H9 (cell line): Measurements from ENCODE around the gene MACIR. TPM values are rescaled to one million over a fixed set of nuclear protein-coding genes. Genes with fewer than 3 reads are reported as not detected.

Experiments used
- DNase-seq: peaks from one replicate; pipeline ENCODE4 v3.0.0-alpha.2; 2017
- H2AFZ ChIP-seq: one replicate; pipeline ENCODE4 v1.6.1; 2013; ENCODE audit warnings: mild to moderate bottlenecking, low read length, control low read depth, moderate library complexity
- H2AK5ac ChIP-seq: 2 replicates; pipeline ENCODE4 v1.6.1; 2013; ENCODE audit warnings: low read length, control low read depth, mixed read lengths; ENCODE audit not compliant: insufficient read length
- H2BK120ac ChIP-seq: one replicate; pipeline ENCODE4 v1.6.1; 2013; ENCODE audit warnings: low read depth, mild to moderate bottlenecking, low read length, control low read depth, inconsistent platforms; ENCODE audit not compliant: poor library complexity, severe bottlenecking
- H2BK12ac ChIP-seq: 2 replicates; pipeline ENCODE4 v1.6.1; 2013; ENCODE audit warnings: low read length, control low read depth, mixed read lengths, low read depth; ENCODE audit not compliant: insufficient read length
- H2BK15ac ChIP-seq: 2 replicates; pipeline ENCODE4 v1.6.1; 2013; ENCODE audit warnings: low read depth, low read length, control low read depth
- H2BK20ac ChIP-seq: one replicate; pipeline ENCODE4 v1.6.1; 2013; ENCODE audit warnings: low read depth, mild to moderate bottlenecking, low read length, control low read depth, inconsistent platforms; ENCODE audit not compliant: poor library complexity, severe bottlenecking
- H2BK5ac ChIP-seq: 2 replicates; pipeline ENCODE4 v1.6.1; 2013; ENCODE audit warnings: low read length, control low read depth, mixed read lengths; ENCODE audit not compliant: insufficient read length
- H3K14ac ChIP-seq: 2 replicates; pipeline ENCODE4 v1.6.1; 2013; ENCODE audit warnings: low read length, control low read depth; ENCODE audit not compliant: insufficient read depth
- H3K18ac ChIP-seq: 2 replicates; pipeline ENCODE4 v1.6.1; 2013; ENCODE audit warnings: low read depth, mild to moderate bottlenecking, mixed read lengths, low read length, control low read depth; ENCODE audit not compliant: insufficient read length
- H3K23ac ChIP-seq: 2 replicates; pipeline ENCODE4 v1.6.1; 2013; ENCODE audit warnings: low read length, control low read depth, mixed read lengths, low read depth; ENCODE audit not compliant: insufficient read length
- H3K23me2 ChIP-seq: 2 replicates; pipeline ENCODE4 v1.6.1; 2013; ENCODE audit warnings: low read depth, mild to moderate bottlenecking, mixed read lengths, low read length, control low read depth; ENCODE audit not compliant: insufficient read length, poor library complexity, severe bottlenecking
- H3K27ac ChIP-seq: 2 replicates; pipeline ENCODE4 v1.5.1; 2013; ENCODE audit warnings: low read length, control low read depth, mixed read lengths, low read depth; ENCODE audit not compliant: insufficient read length
- H3K27me3 ChIP-seq: 2 replicates; pipeline ENCODE4 v1.6.1; 2013; ENCODE audit warnings: low read length, control low read depth, inconsistent platforms; ENCODE audit not compliant: insufficient read depth
- H3K4ac ChIP-seq: 2 replicates; pipeline ENCODE4 v1.6.1; 2013; ENCODE audit warnings: low read depth, mild to moderate bottlenecking, control low read depth, inconsistent platforms, low read length, moderate library complexity
- H3K4me1 ChIP-seq: 2 replicates; pipeline ENCODE4 v1.6.1; 2013; ENCODE audit warnings: low read length, control low read depth, inconsistent platforms; ENCODE audit not compliant: insufficient read depth
- H3K4me2 ChIP-seq: 2 replicates; pipeline ENCODE4 v1.6.1; 2013; ENCODE audit warnings: low read length, control low read depth, mixed read lengths; ENCODE audit not compliant: insufficient read length, insufficient read depth
- H3K56ac ChIP-seq: 2 replicates; pipeline ENCODE4 v1.6.1; 2013; ENCODE audit warnings: low read depth, mild to moderate bottlenecking, mixed read lengths, low read length, control low read depth; ENCODE audit not compliant: insufficient read length
- H3K79me1 ChIP-seq: 2 replicates; pipeline ENCODE4 v1.6.1; 2013; ENCODE audit warnings: low read depth, mild to moderate bottlenecking, moderate library complexity, low read length, control low read depth, inconsistent platforms; ENCODE audit not compliant: insufficient read depth, poor library complexity, severe bottlenecking
- H3K79me2 ChIP-seq: 2 replicates; pipeline ENCODE4 v1.6.1; 2013; ENCODE audit warnings: low read length, control low read depth, inconsistent platforms; ENCODE audit not compliant: insufficient read depth
- H3K9ac ChIP-seq: 2 replicates; pipeline ENCODE4 v1.6.1; 2013; ENCODE audit warnings: low read length, control low read depth, mixed read lengths; ENCODE audit not compliant: insufficient read length; ENCODE audit errors: extremely low read depth
- H3K9me3 ChIP-seq: one replicate; pipeline ENCODE4 v1.6.1; 2013; ENCODE audit warnings: low read depth, low read length, inconsistent platforms; ENCODE audit not compliant: control insufficient read depth
- H3T11ph ChIP-seq: one replicate; pipeline ENCODE4 v1.6.1; 2013; ENCODE audit warnings: mild to moderate bottlenecking, low read length, control low read depth, inconsistent platforms
- H4K20me1 ChIP-seq: one replicate; pipeline ENCODE4 v1.6.1; 2013; ENCODE audit not compliant: control insufficient read depth, insufficient read length, insufficient read depth
- H4K5ac ChIP-seq: 2 replicates; pipeline ENCODE4 v1.6.1; 2013; ENCODE audit warnings: low read depth, mild to moderate bottlenecking, mixed read lengths, low read length, control low read depth; ENCODE audit not compliant: insufficient read length
- H4K8ac ChIP-seq: replicated peaks from 2 replicates; pipeline ENCODE4 v1.6.1; 2013; ENCODE audit warnings: low read length, control low read depth, mixed read lengths, low read depth; ENCODE audit not compliant: insufficient read length
- H4K91ac ChIP-seq: 2 replicates; pipeline ENCODE4 v1.6.1; 2013; ENCODE audit warnings: low read depth, mild to moderate bottlenecking, moderate library complexity, mixed read lengths, low read length, control low read depth; ENCODE audit not compliant: insufficient read length
- H3K27ac Mint-ChIP-seq, 3 experiments: 2 replicates in 2 of 3; 3 replicates in 1 of 3; pipeline ENCODE4 v1.8.0; 2020 to 2021; ENCODE audit warnings: mixed read lengths in 3 of 3, mild to moderate bottlenecking in 1 of 3, moderate library complexity in 1 of 3
- H3K27me3 Mint-ChIP-seq: 2 replicates; pipeline ENCODE4 v1.8.0; 2021; ENCODE audit warnings: low read depth, mild to moderate bottlenecking, moderate library complexity, mixed read lengths
- H3K36me3 Mint-ChIP-seq, 3 experiments: 2 replicates in 2 of 3; 3 replicates in 1 of 3; pipeline ENCODE4 v1.8.0; 2020 to 2021; ENCODE audit warnings: low read depth in 3 of 3, mixed read lengths in 3 of 3; ENCODE audit not compliant: insufficient read depth in 1 of 3
- H3K4me1 Mint-ChIP-seq, 2 experiments: 2 replicates each; pipeline ENCODE4 v1.8.0; 2020; ENCODE audit warnings: mixed read lengths in 2 of 2
- H3K4me3 Mint-ChIP-seq, 2 experiments: 2 replicates in 1 of 2; 3 replicates in 1 of 2; pipeline ENCODE4 v1.8.0; 2020 to 2021; ENCODE audit warnings: mild to moderate bottlenecking in 2 of 2, mixed read lengths in 2 of 2, moderate library complexity in 1 of 2
- H3K9me3 Mint-ChIP-seq, 2 experiments: 2 replicates in 1 of 2; 3 replicates in 1 of 2; pipeline ENCODE4 v1.8.0; 2020; ENCODE audit warnings: mild to moderate bottlenecking in 2 of 2, mixed read lengths in 2 of 2, moderate library complexity in 1 of 2
- CTCF ChIP-seq: fragments of 200-600 bp; sonication (generic); conservative IDR thresholded peaks from 3 replicates; pipeline ENCODE4 v1.8.0; 2021; ENCODE audit warnings: antibody characterized with exemption, mild to moderate bottlenecking
- WGBS: extraction: QIAGEN DNeasy Blood & Tissue Kit; methylation state at CpG from one replicate; pipeline ENCODE4 v1.1.7; 2013; ENCODE audit warnings: missing lambda C conversion rate, low lambda C conversion rate, mixed read lengths; ENCODE audit not compliant: insufficient read length; ENCODE audit errors: extremely low coverage; 5-methylcytosine and 5-hydroxymethylcytosine counted together
- total RNA-seq: library from RNA; stranded (reverse); gene quantifications from 2 replicates; pipeline ENCODE4 v1.2.1, GENCODE V29; 2021

Gene MACIR
- total RNA-seq, 1 experiment from 2014 or later: 11.7 TPM

GRCh38 chr5:103289024-103289423 is 30.5 kb downstream of the MACIR start:
- no peak overlapping the region for H3K4me3 Mint-ChIP-seq
- no peak overlapping the region for H2AK5ac ChIP-seq
- H3K4ac ChIP-seq: no peak overlapping the region
- H3K23ac ChIP-seq: no peak overlapping the region
- H4K5ac ChIP-seq: no peak overlapping the region
- H3K9me3 Mint-ChIP-seq: no peaks in the 10 kb centered on the region
- H3K4me1 ChIP-seq: no peaks in the 10 kb centered on the region; the same call in 1 of the 2 replicates
- no peaks in the 10 kb centered on the region for H3K23me2 ChIP-seq
- peaks cover 5 to 7% of the 10 kb centered on the region in 2 experiments for H3K4me1 Mint-ChIP-seq
- TF ChIP-seq CTCF: no peak
- no peak overlapping the region for H2BK20ac ChIP-seq
- H3K9me3 ChIP-seq: no peaks in the 10 kb centered on the region
- H2BK120ac ChIP-seq: no peak overlapping the region
- H3K14ac ChIP-seq: no peak overlapping the region
- no peak overlapping the region for H2BK5ac ChIP-seq
- no peak overlapping the region for H2AFZ ChIP-seq
- no peak overlapping the region for H2BK12ac ChIP-seq
- H2BK15ac ChIP-seq: no peak overlapping the region
- no peak overlapping the region for H3K27ac ChIP-seq
- no peaks in the 10 kb centered on the region for H3K36me3 Mint-ChIP-seq
- no peak overlapping the region for H3K27ac Mint-ChIP-seq
- no peak overlapping the region for H3K56ac ChIP-seq
- H3K27me3 Mint-ChIP-seq: no peaks in the 10 kb centered on the region
- no peaks in the 10 kb centered on the region for H3K27me3 ChIP-seq
- H3K18ac ChIP-seq: no peak overlapping the region
- no peak overlapping the region for H4K8ac ChIP-seq
- no peak overlapping the region for H3K9ac ChIP-seq
- no peak overlapping the region for H3T11ph ChIP-seq
- WGBS: no CpG with 5 or more reads among the region's 1 CpG
- no peaks in the 10 kb centered on the region for H3K79me1 ChIP-seq
- H4K91ac ChIP-seq: no peak overlapping the region
- no peaks in the 10 kb centered on the region for H4K20me1 ChIP-seq
- DNase-seq: no peak
- no peaks in the 10 kb centered on the region for H3K79me2 ChIP-seq
- no peak overlapping the region for H3K4me2 ChIP-seq
